GM19455 (cell line): ENCODE measurements around the gene TMEM247.
"Not testable (repeated sequence)": the region's sequence is repeated elsewhere in the genome, so short reads cannot be mapped to it uniquely, and the experiment has no call there.

Experiments used
- ATAC-seq: cut with Tn5 transposase; IDR thresholded peaks from one replicate; pipeline ENCODE4 v1.9.1; 2021; ENCODE audit not compliant: unreplicated experiment

TMEM247 gene

DNA sequence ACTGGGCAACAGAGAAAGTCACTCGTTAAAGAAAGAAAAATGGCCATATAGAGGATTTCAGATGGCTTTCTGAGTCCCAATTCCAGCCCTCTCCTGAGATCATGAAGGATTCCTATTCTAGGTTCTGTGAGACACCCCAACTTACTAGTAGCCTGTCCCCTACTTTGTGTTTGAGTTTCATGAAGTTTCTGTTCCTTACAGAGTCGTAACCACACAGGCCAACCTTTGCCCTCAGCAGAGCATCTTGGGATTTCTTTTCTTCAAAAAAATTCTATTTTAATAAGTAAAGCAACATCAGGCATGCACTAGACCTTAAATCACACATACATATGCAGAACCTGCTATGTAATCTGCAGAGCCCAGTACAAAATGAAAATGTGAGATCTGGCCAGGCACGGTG, 30.4 kb downstream of the TMEM247 start:
- no peak for ATAC-seq

DNA sequence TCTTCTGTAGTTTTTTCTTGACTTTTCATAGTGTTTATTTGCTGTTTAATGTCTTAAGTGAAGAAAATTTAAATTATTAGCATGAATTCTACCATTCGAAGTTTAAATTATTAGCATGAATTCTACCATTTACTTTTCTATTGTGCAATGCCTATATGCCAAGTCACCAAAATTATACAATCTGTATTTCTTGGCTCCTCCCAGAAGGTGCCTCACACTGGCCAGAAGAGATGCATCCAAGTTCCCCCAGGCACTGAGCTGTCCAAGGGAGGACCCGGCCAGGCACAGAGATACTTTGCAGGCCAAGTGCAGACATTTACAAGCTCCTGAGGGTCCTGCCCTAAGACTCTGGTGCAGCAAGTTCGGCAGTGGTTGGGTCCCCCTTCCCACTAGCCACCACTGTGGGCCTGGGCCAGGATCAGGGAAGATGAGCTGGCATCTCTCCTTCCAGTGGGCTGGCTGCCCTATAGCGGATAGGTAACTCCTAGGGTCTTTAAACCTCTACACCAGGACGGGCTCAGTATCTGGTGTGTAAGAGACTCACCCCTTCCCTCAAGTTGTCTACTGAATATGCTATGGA, 31.3 kb downstream of the TMEM247 start:
- no peak for ATAC-seq

DNA sequence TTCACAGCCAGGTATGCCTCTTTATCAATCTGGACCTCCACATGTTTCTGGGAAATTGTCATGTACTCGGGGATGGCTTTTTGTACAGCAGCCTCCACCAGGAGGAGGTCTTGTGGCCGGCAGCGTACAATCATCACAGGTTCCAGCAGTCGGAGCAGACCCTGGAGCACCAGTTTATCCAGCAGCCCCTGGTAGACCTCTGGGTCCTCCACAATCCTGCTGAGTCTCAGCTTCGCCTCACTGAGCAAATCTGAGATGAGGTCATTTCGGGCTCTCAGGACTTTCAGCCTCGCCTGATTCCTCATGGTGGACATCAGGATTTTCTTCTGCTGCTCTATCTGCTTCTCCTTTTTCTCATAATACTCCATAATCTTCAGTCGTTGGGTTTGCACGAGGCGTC, 32.8 kb downstream of the TMEM247 start:
- no peak for ATAC-seq

DNA sequence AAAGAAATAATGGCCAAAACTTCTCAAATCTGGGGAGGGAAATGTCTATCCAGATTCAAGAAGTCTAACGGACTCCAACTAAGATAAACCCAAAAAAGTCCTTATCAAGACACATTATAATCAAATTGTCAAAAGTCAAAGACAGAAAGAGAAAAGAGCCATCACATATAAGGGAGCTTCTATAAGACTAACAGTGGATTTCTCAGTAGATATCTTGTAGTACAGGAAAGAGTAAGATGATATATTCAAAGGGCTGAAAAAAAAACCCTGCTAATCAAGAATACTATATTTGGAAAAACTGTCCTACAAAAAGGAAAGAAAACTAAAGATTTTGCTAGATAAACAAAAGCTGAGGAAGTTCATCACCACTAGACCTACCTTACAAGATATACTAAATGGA, 35.4 kb downstream of the TMEM247 start:
- no peak for ATAC-seq

DNA sequence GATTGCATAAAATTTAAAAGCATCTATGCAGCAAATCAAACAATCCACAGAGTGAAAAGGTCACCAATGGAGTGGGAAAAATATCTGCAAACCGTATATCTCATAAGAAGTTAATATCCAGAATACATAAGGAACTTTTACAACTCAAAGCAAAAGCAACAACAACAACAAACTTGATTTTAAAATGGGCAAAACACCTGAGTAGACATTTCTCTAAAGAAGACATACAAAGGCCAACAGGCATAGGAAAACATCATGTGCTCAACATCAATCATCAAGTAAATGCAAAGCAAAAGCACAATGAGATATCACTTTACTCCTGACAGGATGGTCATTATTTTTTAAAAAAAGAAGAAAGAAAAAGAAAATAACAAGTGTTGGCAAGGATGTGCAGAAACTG, 38.1 kb downstream of the TMEM247 start:
- ATAC-seq: no peak

DNA sequence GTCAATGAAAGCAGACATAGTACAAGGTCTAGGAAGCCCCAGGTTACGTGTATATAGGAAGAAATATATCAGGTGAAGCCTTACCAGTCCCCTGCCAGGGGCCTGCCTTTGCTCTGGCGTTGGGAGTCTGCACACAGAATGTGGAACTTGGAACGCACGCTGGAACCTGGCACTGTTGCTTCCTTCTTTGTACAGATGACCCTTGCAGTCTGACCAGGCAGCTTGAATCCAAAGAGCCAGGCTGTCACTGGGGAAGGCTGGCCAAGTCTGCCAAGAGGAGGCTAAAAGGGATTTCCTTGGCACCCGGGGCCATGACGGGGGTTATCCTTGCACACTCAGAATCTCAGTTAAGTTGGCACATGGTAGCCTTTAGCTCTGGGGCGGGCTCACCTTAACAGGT, 39.5 kb downstream of the TMEM247 start:
- ATAC-seq: no peak

DNA sequence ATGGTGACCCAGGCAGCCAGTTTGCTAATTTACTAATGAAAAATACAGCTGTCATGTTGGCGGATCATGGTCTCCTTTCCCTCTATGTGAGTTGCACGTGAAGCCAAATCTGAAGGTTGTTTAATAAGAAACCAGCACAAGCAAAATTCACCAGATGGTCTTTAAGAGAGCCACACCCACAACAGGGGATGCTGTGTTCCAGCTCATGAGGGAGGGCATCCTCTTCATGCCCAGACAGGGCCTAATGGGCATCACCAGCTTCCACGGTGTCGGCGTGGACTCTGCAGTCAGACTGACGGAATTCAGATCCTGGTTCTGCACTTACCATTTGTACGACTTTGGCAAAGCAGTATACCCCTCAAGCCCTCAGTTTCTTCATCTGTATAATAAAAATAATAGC, 39.9 kb downstream of the TMEM247 start:
- no peak for ATAC-seq

DNA sequence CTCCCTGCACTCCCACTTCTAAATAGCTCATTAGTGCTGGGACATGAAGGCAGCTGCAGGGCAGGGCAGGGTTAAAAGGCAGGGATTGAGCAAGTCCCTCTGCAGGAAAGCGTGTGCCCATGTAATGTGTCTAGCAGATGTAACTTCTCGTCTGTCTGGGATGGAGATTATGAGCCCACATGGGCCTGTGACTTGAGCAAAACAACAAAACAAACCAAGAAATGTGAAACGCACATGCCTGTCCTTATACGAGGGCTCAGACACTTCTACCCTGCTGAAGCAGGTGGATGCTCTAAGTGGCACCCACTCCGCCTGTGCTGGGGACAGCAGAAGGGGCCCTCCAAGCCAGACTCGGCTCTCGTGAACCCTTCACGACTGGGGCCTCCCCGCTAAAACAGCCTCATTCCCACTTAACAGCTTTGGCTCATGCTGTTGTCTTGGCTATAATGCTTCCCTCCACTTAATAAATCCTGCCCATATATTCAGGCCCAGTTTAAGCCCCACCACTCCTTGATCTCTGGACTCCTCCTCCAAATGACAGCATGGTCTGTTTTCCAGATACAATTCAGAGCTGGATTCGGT, 40.9 kb downstream of the TMEM247 start:
- ATAC-seq: no peak

DNA sequence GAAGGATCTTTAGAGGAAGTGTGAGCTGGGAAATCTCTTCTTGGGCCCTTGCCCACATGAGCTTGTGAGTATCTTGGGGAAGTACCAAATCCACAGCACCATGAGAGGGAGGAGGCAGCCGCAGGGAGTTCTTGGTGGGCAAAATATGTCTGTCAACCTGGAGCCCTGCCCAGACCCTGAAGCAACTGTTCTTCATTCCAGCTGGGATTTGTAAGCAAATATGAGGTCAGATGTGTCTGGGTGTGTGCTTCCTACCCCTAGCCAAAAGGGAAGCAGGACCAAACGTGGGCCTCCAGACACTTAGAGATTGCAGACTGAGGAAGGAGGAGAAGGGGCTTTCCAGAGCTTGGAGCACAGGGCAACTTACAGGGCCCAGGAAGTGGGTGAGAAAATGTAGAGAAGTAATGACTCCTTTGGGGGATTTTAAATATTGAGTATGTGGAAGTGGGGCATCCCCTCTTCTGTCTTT, 41.9 kb downstream of the TMEM247 start:
- no peak for ATAC-seq

DNA sequence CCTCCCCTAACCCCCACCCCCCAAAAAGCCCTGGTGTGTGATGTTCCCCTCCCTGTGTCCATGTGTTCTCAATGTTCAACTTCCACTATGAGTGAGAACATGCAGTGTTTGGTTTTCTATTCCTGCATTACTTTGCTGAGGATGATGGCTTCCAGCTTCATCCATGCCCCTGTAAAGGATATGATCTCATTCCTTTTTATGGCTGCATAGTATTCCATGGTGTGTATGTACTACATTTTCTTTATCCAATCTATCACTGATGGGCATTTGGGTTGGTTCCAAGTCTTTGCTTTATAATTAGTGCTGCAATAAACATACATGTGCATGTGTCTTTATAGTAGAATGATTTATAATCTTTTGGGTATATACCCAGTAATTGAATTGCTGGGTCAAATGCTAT, 43.0 kb downstream of the TMEM247 start:
- not testable (repeated sequence) for ATAC-seq

DNA sequence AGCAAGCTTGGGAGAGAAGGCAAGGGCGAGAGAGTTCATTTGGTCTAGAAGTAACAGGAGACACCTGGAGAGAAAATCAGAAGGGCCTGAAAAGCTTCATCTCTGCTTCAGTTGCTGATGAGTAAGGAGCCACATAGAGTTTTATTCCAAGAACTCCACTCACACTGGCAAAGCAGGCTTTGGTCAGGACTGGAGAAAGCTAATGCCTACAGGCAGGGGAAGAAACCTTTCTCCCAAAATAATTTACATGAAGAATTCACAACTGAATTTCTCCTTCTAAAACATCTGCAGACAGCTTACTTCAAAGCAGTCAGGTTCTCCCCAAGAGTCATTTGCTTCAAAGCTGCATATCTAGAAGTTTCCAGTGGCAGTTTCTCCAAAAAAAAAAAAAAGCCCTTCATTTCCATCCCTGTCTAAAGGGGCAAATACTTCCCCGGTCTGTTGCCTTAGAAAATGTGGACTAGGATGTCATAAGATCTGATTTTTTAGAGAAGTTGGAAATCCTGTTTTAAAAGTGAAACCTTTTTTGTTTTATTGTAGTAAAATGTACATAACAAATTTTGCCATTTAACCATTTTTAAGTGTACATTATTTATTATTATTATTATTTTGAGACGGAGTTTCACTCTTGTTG, 46.3 kb downstream of the TMEM247 start:
- ATAC-seq: no peak

DNA sequence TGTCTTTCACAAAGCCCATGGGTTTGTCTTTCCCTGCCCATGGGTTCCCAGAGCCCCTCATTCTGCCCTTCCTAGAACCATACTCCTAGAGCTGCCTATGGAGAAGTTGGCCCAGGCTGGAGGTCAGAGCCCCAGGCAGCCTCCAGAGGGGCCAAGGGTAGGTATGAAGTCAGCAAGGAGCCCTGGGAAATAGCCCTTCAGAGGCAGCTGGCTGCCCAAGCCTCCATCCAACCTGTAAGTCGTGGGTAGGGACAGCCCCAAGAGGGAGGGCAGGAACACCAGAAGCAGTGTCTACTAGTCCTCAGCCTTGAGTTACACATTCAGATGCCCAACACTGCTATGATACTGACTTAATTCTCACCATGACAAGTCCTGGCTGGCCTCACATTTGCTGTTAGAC, 49.5 kb downstream of the TMEM247 start:
- ATAC-seq: no peak

DNA sequence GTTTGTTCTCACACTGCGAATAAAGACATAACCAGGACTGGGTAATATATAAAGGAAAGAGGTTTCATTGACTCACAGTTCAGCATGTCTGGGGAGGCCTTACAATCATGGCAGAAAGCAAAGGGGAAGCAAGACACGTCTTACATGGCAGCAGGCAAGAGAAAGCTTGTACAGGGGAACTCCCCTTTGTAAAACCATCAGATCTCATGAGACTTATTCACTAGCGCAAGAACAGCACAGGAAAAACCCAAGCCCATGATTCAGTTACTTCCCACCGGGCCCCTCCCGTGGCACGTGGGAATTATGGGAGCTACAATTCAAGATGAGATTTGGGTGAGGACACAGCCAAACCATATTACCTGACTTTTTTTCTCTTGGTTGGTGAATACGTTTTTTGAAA, 51.3 kb downstream of the TMEM247 start:
- no peak for ATAC-seq

DNA sequence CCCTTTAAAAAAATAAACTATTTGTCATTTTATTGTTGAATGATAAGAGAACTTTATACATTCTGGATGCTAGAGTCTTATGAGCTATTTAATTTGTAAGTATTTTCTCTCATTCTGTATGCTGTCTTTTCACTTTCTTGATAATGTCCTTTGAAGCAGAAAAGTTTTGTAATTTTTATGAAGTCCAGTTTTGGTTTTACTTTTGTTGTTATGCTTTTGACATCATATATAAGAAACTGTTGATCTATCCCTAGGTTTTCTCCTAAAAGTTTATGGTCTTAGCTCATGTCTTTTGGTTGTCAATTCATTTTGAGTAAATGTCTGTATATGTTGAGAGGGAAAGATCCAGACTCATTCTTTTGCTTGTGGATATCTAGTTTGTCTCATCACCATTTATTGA, 52.5 kb downstream of the TMEM247 start:
- no peak for ATAC-seq
